HEK293 (cell line): ENCODE results near the gene APC2.

ENCODE experiments used
- BCL6B ChIP-seq: fragments of 450-650 bp; formaldehyde crosslinking; IDR thresholded peaks from 2 replicates; pipeline ENCODE4 v1.5.1; 2017; ENCODE audit warnings: missing biosample characterization, missing genetic modification characterization
- GLIS1 ChIP-seq: fragments of 450-650 bp; formaldehyde crosslinking; IDR thresholded peaks from 2 replicates; pipeline ENCODE4 v1.5.1; 2016; ENCODE audit warnings: missing biosample characterization, missing genetic modification characterization
- HOXA7 ChIP-seq: sonication (generic); formaldehyde crosslinking; IDR thresholded peaks from 2 replicates; pipeline ENCODE4 v1.8.1; 2022; ENCODE audit warnings: missing genetic modification reagents, borderline replicate concordance
- KLF17 ChIP-seq: fragments of 450-650 bp; formaldehyde crosslinking; IDR thresholded peaks from 2 replicates; pipeline ENCODE4 v1.5.1; 2016; ENCODE audit warnings: missing biosample characterization, missing genetic modification characterization
- PRDM1 ChIP-seq: fragments of 450-650 bp; formaldehyde crosslinking; IDR thresholded peaks from 2 replicates; pipeline ENCODE4; 2016; ENCODE audit warnings: missing biosample characterization, missing genetic modification characterization
- SCRT1 ChIP-seq: fragments of 450-650 bp; formaldehyde crosslinking; IDR thresholded peaks from 2 replicates; pipeline ENCODE4 v1.5.1; 2016; ENCODE audit warnings: missing biosample characterization, missing genetic modification characterization, borderline replicate concordance
- SP7 ChIP-seq: fragments of 450-650 bp; formaldehyde crosslinking; IDR thresholded peaks from 2 replicates; pipeline ENCODE4 v1.5.1; 2016; ENCODE audit warnings: missing biosample characterization, missing genetic modification characterization
- WT1 ChIP-seq: fragments of 450-650 bp; formaldehyde crosslinking; IDR thresholded peaks from 2 replicates; pipeline ENCODE4 v1.5.1; 2016; ENCODE audit warnings: missing biosample characterization, missing genetic modification characterization
- ZBTB10 ChIP-seq: fragments of 450-650 bp; formaldehyde crosslinking; IDR thresholded peaks from 2 replicates; pipeline ENCODE4 v1.5.1; 2016; ENCODE audit warnings: missing biosample characterization, missing genetic modification characterization
- ZEB2 ChIP-seq: fragments of 450-650 bp; formaldehyde crosslinking; IDR thresholded peaks from 2 replicates; pipeline ENCODE4 v1.5.1; 2016; ENCODE audit warnings: missing biosample characterization, missing genetic modification characterization
- ZNF121 ChIP-seq: fragments of 450-650 bp; formaldehyde crosslinking; IDR thresholded peaks from 2 replicates; pipeline ENCODE4 v1.5.1; 2016; ENCODE audit warnings: missing biosample characterization, missing genetic modification characterization
- ZNF155 ChIP-seq: fragments of 450-650 bp; formaldehyde crosslinking; IDR thresholded peaks from 2 replicates; pipeline ENCODE4 v1.5.1; 2016; ENCODE audit warnings: missing biosample characterization, missing genetic modification characterization
- ZNF24 ChIP-seq: fragments of 450-650 bp; formaldehyde crosslinking; IDR thresholded peaks from 2 replicates; pipeline ENCODE4 v1.5.1; 2016; ENCODE audit warnings: missing biosample characterization, missing genetic modification characterization
- ZNF274 ChIP-seq, 2 experiments: fragments of 200-500 bp in 1 of 2; fragments of 450-650 bp in 1 of 2; sonication (Bioruptor generic) in 1 of 2; formaldehyde crosslinking in 1 of 2; IDR thresholded peaks; 2 replicates each; pipeline versions ENCODE4 v1.5.1 to v1.6.1; 2014 to 2016; ENCODE audit warnings: borderline replicate concordance in 1 of 2, inconsistent platforms in 1 of 2, low read length in 1 of 2, missing biosample characterization in 1 of 2, missing genetic modification characterization in 1 of 2
- ZNF324 ChIP-seq: fragments of 450-650 bp; formaldehyde crosslinking; IDR thresholded peaks from 2 replicates; pipeline ENCODE4 v1.5.1; 2016; ENCODE audit warnings: missing biosample characterization, missing genetic modification characterization
- ZNF366 ChIP-seq: fragments of 450-650 bp; formaldehyde crosslinking; conservative IDR thresholded peaks from 2 replicates; pipeline ENCODE4 v1.5.1; 2016; ENCODE audit warnings: missing biosample characterization, missing genetic modification characterization
- ZNF423 ChIP-seq: fragments of 450-650 bp; formaldehyde crosslinking; IDR thresholded peaks from 2 replicates; pipeline ENCODE4 v1.5.1; 2016; ENCODE audit warnings: missing biosample characterization, missing genetic modification characterization
- ZNF426 ChIP-seq: fragments of 450-650 bp; formaldehyde crosslinking; IDR thresholded peaks from 2 replicates; pipeline ENCODE4 v1.5.1; 2017; ENCODE audit warnings: missing biosample characterization, missing genetic modification characterization, mild to moderate bottlenecking, inconsistent platforms, moderate library complexity
- ZNF433 ChIP-seq: fragments of 450-650 bp; formaldehyde crosslinking; IDR thresholded peaks from 2 replicates; pipeline ENCODE4 v1.5.1; 2016; ENCODE audit warnings: missing biosample characterization, missing genetic modification characterization, low read depth
- ZNF580 ChIP-seq: fragments of 450-650 bp; formaldehyde crosslinking; IDR thresholded peaks from 2 replicates; pipeline ENCODE4 v1.5.1; 2016; ENCODE audit warnings: missing biosample characterization, missing genetic modification characterization
- ZNF626 ChIP-seq: fragments of 450-650 bp; sonication (Bioruptor Pico); formaldehyde crosslinking; IDR thresholded peaks from 2 replicates; pipeline ENCODE4 v1.5.1; 2018; ENCODE audit warnings: missing biosample characterization, missing genetic modification characterization, inconsistent platforms
- ZSCAN30 ChIP-seq: fragments of 450-650 bp; IDR thresholded peaks from 2 replicates; pipeline ENCODE4 v1.5.1; 2018; ENCODE audit warnings: missing biosample characterization, mild to moderate bottlenecking, missing genetic modification characterization, moderate library complexity
- ZXDB ChIP-seq: fragments of 450-650 bp; formaldehyde crosslinking; IDR thresholded peaks from 2 replicates; pipeline ENCODE4 v1.5.1; 2016; ENCODE audit warnings: missing biosample characterization, missing genetic modification characterization
- TF ChIP-seq, protein P1 (sequence below): fragments of 450-650 bp; formaldehyde crosslinking; IDR thresholded peaks from 2 replicates; pipeline ENCODE4 v1.5.1; 2016; ENCODE audit warnings: missing biosample characterization, missing genetic modification characterization
- TF ChIP-seq, protein P2 (sequence below): fragments of 450-650 bp; formaldehyde crosslinking; IDR thresholded peaks from 2 replicates; pipeline ENCODE4 v1.5.1; 2016; ENCODE audit warnings: missing biosample characterization, missing genetic modification characterization
- TF ChIP-seq, protein P3 (sequence below): fragments of 450-650 bp; formaldehyde crosslinking; IDR thresholded peaks from 2 replicates; pipeline ENCODE4 v1.5.1; 2016; ENCODE audit warnings: missing biosample characterization, missing genetic modification characterization

The APC2 gene

GRCh38 chr19:1400281-1401137 lies 49.4 kb upstream of the APC2 start (continued):
- TF ChIP-seq SCRT1 (tag by site-specific recombination), result no peak
- no peak for TF ChIP-seq HOXA7 (CRISPR knock-in tag)
- no peak for TF ChIP-seq ZSCAN30
- TF ChIP-seq, protein P1, sequence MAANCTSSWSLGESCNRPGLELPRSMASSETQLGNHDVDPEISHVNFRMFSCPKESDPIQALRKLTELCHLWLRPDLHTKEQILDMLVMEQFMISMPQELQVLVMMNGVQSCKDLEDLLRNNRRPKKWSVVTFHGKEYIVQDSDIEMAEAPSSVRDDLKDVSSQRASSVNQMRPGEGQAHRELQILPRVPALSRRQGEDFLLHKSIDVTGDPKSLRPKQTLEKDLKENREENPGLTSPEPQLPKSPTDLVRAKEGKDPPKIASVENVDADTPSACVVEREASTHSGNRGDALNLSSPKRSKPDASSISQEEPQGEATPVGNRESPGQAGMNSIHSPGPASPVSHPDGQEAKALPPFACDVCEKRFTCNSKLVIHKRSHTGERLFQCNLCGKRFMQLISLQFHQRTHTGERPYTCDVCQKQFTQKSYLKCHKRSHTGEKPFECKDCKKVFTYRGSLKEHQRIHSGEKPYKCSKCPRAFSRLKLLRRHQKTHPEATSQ (tag by site-specific recombination), result peak; percentile 75; the same call in 1 of the 2 replicates
- TF ChIP-seq, protein P2, sequence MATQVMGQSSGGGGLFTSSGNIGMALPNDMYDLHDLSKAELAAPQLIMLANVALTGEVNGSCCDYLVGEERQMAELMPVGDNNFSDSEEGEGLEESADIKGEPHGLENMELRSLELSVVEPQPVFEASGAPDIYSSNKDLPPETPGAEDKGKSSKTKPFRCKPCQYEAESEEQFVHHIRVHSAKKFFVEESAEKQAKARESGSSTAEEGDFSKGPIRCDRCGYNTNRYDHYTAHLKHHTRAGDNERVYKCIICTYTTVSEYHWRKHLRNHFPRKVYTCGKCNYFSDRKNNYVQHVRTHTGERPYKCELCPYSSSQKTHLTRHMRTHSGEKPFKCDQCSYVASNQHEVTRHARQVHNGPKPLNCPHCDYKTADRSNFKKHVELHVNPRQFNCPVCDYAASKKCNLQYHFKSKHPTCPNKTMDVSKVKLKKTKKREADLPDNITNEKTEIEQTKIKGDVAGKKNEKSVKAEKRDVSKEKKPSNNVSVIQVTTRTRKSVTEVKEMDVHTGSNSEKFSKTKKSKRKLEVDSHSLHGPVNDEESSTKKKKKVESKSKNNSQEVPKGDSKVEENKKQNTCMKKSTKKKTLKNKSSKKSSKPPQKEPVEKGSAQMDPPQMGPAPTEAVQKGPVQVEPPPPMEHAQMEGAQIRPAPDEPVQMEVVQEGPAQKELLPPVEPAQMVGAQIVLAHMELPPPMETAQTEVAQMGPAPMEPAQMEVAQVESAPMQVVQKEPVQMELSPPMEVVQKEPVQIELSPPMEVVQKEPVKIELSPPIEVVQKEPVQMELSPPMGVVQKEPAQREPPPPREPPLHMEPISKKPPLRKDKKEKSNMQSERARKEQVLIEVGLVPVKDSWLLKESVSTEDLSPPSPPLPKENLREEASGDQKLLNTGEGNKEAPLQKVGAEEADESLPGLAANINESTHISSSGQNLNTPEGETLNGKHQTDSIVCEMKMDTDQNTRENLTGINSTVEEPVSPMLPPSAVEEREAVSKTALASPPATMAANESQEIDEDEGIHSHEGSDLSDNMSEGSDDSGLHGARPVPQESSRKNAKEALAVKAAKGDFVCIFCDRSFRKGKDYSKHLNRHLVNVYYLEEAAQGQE (tag by site-specific recombination), result no peak
- TF ChIP-seq ZNF324 (tag by site-specific recombination), result peak; percentile 72; the same call in 1 of the 2 replicates
- TF ChIP-seq BCL6B, result no peak
- no peak for TF ChIP-seq ZBTB10
- peak; percentile 63 for TF ChIP-seq ZNF366 (tag by site-specific recombination)
- TF ChIP-seq ZNF155, result no peak
- peak; percentile 68; the same call in 1 of the 2 replicates for TF ChIP-seq KLF17
- TF ChIP-seq GLIS1 (tag by site-specific recombination), result peak; percentile 82
- no peak for TF ChIP-seq ZNF426 (tag by site-specific recombination)
- peak; percentile 37; the same call in 1 of the 2 replicates for TF ChIP-seq WT1 (tag by site-specific recombination)
- peak; percentile 41; the same call in 1 of the 2 replicates for TF ChIP-seq ZEB2 (tag by site-specific recombination)
- TF ChIP-seq, protein P3, sequence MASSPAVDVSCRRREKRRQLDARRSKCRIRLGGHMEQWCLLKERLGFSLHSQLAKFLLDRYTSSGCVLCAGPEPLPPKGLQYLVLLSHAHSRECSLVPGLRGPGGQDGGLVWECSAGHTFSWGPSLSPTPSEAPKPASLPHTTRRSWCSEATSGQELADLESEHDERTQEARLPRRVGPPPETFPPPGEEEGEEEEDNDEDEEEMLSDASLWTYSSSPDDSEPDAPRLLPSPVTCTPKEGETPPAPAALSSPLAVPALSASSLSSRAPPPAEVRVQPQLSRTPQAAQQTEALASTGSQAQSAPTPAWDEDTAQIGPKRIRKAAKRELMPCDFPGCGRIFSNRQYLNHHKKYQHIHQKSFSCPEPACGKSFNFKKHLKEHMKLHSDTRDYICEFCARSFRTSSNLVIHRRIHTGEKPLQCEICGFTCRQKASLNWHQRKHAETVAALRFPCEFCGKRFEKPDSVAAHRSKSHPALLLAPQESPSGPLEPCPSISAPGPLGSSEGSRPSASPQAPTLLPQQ, result peak; percentile 88; the same call in 1 of the 2 replicates
- TF ChIP-seq ZNF433, result no peak
- no peak for TF ChIP-seq PRDM1 (tag by site-specific recombination)
- TF ChIP-seq ZNF423, result 0 out of 2 replicates have a peak, but pooled peaks have one; percentile 5
- TF ChIP-seq ZNF274 (IDR thresholded peaks at IDR 0.05; ENCODE audit: low read length), result no peak
- TF ChIP-seq ZNF274 (tag by site-specific recombination; IDR thresholded peaks at IDR 0.05; ENCODE audit: borderline replicate concordance), result no peak
- 0 out of 2 replicates have a peak, but pooled peaks have one; percentile 29 for TF ChIP-seq SP7 (tag by site-specific recombination)
- TF ChIP-seq ZNF24 (tag by site-specific recombination), result 0 out of 2 replicates have a peak, but pooled peaks have one; percentile 64
- TF ChIP-seq ZNF580, result peak; percentile 68; the same call in 1 of the 2 replicates
- peak; percentile 74 for TF ChIP-seq ZNF121
- 0 out of 2 replicates have a peak, but pooled peaks have one; percentile 19 for TF ChIP-seq ZXDB (tag by site-specific recombination)
- no peak for TF ChIP-seq ZNF626 (tag by site-specific recombination)
